BJ (cell line): ENCODE results near the gene CCDC47. TPM values are rescaled to one million over a fixed set of nuclear protein-coding genes. Genes with fewer than 3 reads are reported as not detected.

Source experiments
- CTCF ChIA-PET: fragments of 350-600 bp; formaldehyde crosslinking; extraction: SDS; loops from one replicate; lab custom pipeline; 2021; ENCODE audit warnings: antibody characterized with exemption, inconsistent platforms; lab: Yijun Ruan, JAX
- POLR2A ChIA-PET: fragments of 300-600 bp; sonication (Branson Sonifier 250); formaldehyde crosslinking; extraction: SDS; loops from one replicate; lab custom pipeline; 2021; ENCODE audit warnings: antibody characterized with exemption; lab: Charles Lee
- DNase-seq: peaks from one replicate; pipeline ENCODE4 v3.0.0-alpha.2; 2011; ENCODE audit warnings: low read depth
- H3K27me3 ChIP-seq: 2 replicates; pipeline ENCODE4 v1.6.0; 2011; ENCODE audit warnings: low read length; ENCODE audit not compliant: control insufficient read depth, insufficient read depth
- H3K36me3 ChIP-seq: 2 replicates; pipeline ENCODE4 v1.5.1; 2011; ENCODE audit warnings: low read length; ENCODE audit not compliant: control insufficient read depth, insufficient read depth
- H3K4me3 ChIP-seq: 2 replicates; pipeline ENCODE4 v1.5.1; 2011; ENCODE audit warnings: low read depth, mild to moderate bottlenecking, control low read depth, low read length
- CTCF ChIP-seq: IDR thresholded peaks from 2 replicates; pipeline ENCODE4 v1.5.1; 2011; ENCODE audit warnings: low read depth, mild to moderate bottlenecking, control low read depth, inconsistent platforms, low read length, moderate library complexity; ENCODE audit not compliant: insufficient read depth
- polyA plus RNA-seq: library from polyadenylated mRNA; depleted of rRNA; stranded (reverse); fragments of >200 nt; gene quantifications from 2 replicates; pipeline ENCODE4 v1.2.3, GENCODE V29; 2011

The CCDC47 gene
- polyA plus RNA-seq, 1 experiment = 31.4 TPM

GRCh38 chr17:63714550-63715277, 58.7 kb downstream of the CCDC47 start:
- Histone ChIP-seq H3K36me3 (peaks cover 11% of the 10 kb centered on the region), H3K4me3 (no peak overlapping the region), H3K27me3 (no peaks in the 10 kb centered on the region)
- POLR2A ChIA-PET = no interaction called here
- CTCF ChIA-PET = interaction anchor here (0.6 to 1.2 kb wide), 3 partner anchors 20 to 248 kb away, joined by 3 read pairs; no protein-coding TSS in a partner anchor
- no peak for TF ChIP-seq CTCF
- no peak for DNase-seq

DNA sequence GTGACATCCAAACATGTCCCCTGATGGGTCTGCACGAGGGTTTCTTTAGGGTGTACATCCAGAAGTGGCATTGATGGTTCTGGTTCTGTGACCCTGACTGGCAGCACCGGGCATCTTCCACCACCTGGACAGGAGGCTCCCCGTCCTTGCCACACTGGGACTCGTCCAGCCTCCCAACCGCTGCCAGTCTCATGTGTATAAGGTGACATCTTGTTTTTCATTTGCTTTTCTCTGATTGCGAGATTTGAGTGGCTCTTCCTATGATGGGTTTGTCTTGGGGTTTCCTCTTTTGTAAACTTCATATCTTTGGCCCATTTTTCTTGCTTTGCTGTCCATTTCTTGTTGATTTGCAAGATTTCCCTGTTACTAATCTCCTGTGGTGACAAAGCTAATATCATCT, 64.3 kb downstream of the CCDC47 start:
- ChIA-PET POLR2A (no interaction called here), CTCF (no interaction called here)
- TF ChIP-seq CTCF = no peak
- Histone ChIP-seq H3K4me3 (no peak overlapping the region), H3K27me3 (no peaks in the 10 kb centered on the region), H3K36me3 (peaks cover 15% of the 10 kb centered on the region)
- DNase-seq = no peak

DNA sequence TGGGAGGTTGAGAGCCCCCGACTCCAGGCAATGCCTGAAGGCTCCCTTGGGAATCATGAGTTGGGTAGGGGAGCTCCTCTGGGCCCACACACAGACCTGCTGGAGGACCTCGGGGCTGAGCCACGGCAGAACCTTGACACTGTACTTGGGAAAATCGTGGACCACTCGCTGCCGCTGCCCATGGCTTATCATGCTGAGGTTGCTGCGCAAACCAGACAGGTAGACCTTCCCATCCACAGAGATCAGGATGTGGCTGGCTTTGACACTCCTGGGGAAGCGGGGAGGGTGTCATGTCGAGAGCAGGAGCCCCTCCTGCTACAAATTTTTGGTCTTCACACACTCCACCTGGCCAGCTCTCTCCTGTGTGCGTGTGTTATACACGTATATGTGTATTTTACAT, 66.2 kb downstream of the CCDC47 start:
- Histone ChIP-seq H3K36me3 (peaks cover 14% of the 10 kb centered on the region), H3K27me3 (no peaks in the 10 kb centered on the region), H3K4me3 (no peak overlapping the region)
- ChIA-PET POLR2A (no interaction called here), CTCF (interaction anchor here (1.7 kb wide), 1 partner anchor 9 kb away, joined by 5 read pairs; no protein-coding TSS in a partner anchor)
- no peak for DNase-seq
- no peak for TF ChIP-seq CTCF

DNA sequence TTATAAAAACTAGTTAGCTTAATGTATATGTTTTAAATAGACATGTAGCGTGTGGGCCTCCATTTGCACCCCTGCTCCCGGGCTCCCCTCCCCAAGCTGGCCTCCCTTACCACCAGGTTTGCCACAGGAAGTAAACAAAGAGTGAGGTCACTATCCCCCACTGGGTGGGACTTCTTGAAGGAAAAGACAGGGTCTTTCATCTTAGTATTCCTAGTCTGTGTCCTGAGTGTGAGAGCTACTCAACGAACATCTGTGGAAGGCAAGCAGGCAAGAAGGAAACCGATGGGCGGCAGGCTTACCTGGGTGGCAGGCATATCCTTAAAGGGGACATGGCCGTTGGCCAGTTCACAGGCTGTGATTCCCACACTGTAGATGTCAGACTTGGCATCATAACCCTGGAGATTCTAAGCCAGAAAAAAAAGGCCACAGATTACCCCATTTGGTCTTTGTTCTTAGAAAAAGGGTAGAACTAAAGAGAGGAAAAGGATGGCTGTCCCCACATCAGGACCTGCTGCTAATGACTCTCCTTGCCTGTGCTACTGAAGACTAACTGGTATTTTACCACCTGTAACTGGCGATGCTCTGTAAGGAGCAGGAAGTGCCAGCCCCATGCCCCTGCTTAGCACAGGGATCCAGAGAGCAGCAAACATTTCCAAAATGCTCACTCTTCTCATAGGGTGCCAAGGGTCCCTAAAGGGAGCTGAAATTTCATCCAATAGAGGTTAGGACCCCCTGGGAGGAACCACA, 66.9 kb downstream of the CCDC47 start:
- TF ChIP-seq CTCF = no peak
- Histone ChIP-seq H3K36me3 (peaks cover 14% of the 10 kb centered on the region), H3K27me3 (no peaks in the 10 kb centered on the region), H3K4me3 (no peak overlapping the region)
- POLR2A ChIA-PET = no interaction called here
- CTCF ChIA-PET = interaction anchor here (1.7 kb wide), 1 partner anchor 8 kb away, joined by 5 read pairs; no protein-coding TSS in a partner anchor
- DNase-seq = no peak

DNA sequence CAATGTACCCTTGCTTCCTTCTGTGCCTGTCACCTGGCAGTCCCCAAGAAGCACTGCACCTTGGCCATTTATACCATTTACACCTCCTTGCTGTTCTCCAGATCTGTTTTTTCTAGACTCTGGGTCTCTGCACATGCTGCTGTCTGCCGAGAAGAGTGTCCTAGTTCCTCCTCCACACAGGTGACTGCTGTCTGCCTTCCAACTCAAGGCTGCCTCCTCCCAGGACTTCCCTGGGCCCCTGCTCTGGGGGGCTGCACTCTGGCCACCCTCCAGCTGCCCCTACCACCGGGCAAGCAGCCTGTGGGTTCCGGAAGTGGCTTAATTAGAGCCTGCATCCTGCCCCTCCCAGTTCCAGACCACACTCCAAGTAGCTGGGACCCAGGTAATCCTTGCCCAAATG, 67.7 kb downstream of the CCDC47 start:
- Histone ChIP-seq H3K36me3 (peaks cover 12% of the 10 kb centered on the region), H3K27me3 (no peaks in the 10 kb centered on the region), H3K4me3 (no peak overlapping the region)
- POLR2A ChIA-PET = no interaction called here
- TF ChIP-seq CTCF = no peak
- CTCF ChIA-PET = no interaction called here
- no peak for DNase-seq
